Kidney epithelial cell (primary cell): ENCODE data around the gene GHDC. TPM values are rescaled to one million over a fixed set of nuclear protein-coding genes. Genes with fewer than 3 reads are reported as not detected.
"Not testable (repeated sequence)": the region's sequence is repeated elsewhere in the genome, so short reads cannot be mapped to it uniquely, and the experiment has no call there.

ENCODE experiments used
- DNase-seq: peaks from one replicate; pipeline ENCODE4 v3.0.0-alpha.2; 2010; ENCODE audit warnings: low read depth
- H3K27me3 ChIP-seq: 2 replicates; pipeline ENCODE4 v1.6.0; 2011; ENCODE audit warnings: low read length; ENCODE audit not compliant: control insufficient read depth, insufficient read depth
- H3K36me3 ChIP-seq: 2 replicates; pipeline ENCODE4 v1.5.1; 2011; ENCODE audit warnings: low read length; ENCODE audit not compliant: control insufficient read depth, insufficient read depth
- H3K4me3 ChIP-seq: 2 replicates; pipeline ENCODE4 v1.5.1; 2011; ENCODE audit warnings: low read depth, mild to moderate bottlenecking, control low read depth, low read length
- total RNA-seq: library from RNA; depleted of rRNA; stranded (reverse); fragments of >200 nt; gene quantifications from 2 replicates; pipeline ENCODE4 v1.2.3, GENCODE V29; 2015
- TF ChIP-seq, protein P1 (sequence below): IDR thresholded peaks from 2 replicates; pipeline ENCODE4 v1.5.1; 2011; ENCODE audit warnings: mild to moderate bottlenecking, moderate library complexity, low read length, control low read depth, inconsistent platforms; ENCODE audit not compliant: insufficient read depth, poor library complexity, severe bottlenecking

The GHDC gene
- total RNA-seq, 1 donor from 2014 or later = 45.8 TPM

DNA sequence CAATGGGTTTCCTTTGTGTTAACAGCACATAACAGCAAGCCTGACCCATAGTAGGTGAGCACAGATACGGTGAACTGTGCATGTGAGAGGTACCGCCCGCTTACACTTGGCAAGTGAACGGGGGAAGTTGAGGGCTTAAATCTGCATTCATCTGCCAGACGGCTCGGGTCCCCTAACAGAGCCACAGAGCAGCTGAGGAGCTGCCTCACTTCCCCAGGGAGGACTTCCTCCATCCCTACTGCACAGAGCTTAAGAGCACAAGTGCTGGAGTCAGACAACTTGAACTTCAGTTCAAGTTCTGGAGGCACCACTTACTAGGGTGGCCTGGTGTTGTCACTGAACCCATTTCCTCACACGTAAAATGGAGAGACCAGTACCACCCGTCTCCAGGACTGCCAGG is 52.9 kb downstream of the GHDC start:
- DNase-seq = no peak
- Histone ChIP-seq H3K36me3 (no peaks in the 10 kb centered on the region), H3K4me3 (no peak overlapping the region), H3K27me3 (no peaks in the 10 kb centered on the region)
- TF ChIP-seq, protein P1, sequence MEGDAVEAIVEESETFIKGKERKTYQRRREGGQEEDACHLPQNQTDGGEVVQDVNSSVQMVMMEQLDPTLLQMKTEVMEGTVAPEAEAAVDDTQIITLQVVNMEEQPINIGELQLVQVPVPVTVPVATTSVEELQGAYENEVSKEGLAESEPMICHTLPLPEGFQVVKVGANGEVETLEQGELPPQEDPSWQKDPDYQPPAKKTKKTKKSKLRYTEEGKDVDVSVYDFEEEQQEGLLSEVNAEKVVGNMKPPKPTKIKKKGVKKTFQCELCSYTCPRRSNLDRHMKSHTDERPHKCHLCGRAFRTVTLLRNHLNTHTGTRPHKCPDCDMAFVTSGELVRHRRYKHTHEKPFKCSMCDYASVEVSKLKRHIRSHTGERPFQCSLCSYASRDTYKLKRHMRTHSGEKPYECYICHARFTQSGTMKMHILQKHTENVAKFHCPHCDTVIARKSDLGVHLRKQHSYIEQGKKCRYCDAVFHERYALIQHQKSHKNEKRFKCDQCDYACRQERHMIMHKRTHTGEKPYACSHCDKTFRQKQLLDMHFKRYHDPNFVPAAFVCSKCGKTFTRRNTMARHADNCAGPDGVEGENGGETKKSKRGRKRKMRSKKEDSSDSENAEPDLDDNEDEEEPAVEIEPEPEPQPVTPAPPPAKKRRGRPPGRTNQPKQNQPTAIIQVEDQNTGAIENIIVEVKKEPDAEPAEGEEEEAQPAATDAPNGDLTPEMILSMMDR = no peak

DNA sequence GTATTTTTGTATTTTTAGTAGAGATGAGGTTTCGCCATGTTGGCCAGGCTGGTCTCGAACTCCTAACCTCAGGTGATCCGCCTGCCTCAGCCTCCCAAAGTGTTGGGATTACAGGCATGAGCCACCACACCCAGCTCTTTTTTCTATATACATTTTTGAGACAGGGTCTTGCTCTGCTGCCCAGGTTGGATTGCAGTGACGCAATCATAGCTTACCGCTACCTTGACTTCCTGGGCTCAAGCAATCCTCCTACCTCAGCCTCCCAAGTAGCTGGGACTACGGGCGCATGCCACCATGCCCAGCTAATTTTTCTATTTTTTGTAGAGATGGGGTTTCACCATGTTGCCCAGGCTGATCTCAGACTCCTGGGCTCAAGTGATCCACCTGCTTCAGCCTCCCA is 53.6 kb downstream of the GHDC start:
- not testable (repeated sequence) for H3K27me3 ChIP-seq, H3K36me3 ChIP-seq, H3K4me3 ChIP-seq, DNase-seq

Other genes with a start within 250 kb of the GHDC start
- 58.5 and 65.1 TPM in 2 replicates for gene CNP, start 227.7 kb downstream of the GHDC start, total RNA-seq
- 68.0 and 73.5 TPM in 2 replicates for gene DNAJC7, start 177.1 kb downstream of the GHDC start, total RNA-seq
- 74.4 and 77.8 TPM in 2 replicates for gene NKIRAS2, start 174.4 kb downstream of the GHDC start, total RNA-seq
- gene C17orf113, start 143.9 kb downstream of the GHDC start, total RNA-seq = 0.34 and 0.75 TPM in 2 replicates
- 0.04 and 0.34 TPM in 2 replicates for gene ZNF385C, start 96.0 kb downstream of the GHDC start, total RNA-seq
- 10.0 and 14.7 TPM in 2 replicates for gene DHX58, start 81.8 kb downstream of the GHDC start, total RNA-seq
- gene KAT2A, start 73.1 kb downstream of the GHDC start, total RNA-seq = 22.2 and 32.4 TPM in 2 replicates
- not detected in 2 replicates for gene HSPB9, start 71.7 kb downstream of the GHDC start, total RNA-seq
- 142 and 195 TPM in 2 replicates for gene RAB5C, start 39.5 kb downstream of the GHDC start, total RNA-seq
- gene KCNH4, start 13.4 kb downstream of the GHDC start, total RNA-seq = 0.14 TPM in 1 of 2 replicates, not detected in the other
- not detected in 2 replicates for gene HCRT, start 9.0 kb downstream of the GHDC start, total RNA-seq
- 27.5 and 29.6 TPM in 2 replicates for gene STAT5B, start 81.9 kb upstream of the GHDC start, total RNA-seq
- gene STAT5A, start 94.0 kb upstream of the GHDC start, total RNA-seq = 11.4 and 24.4 TPM in 2 replicates
- gene STAT3, start 193.9 kb upstream of the GHDC start, total RNA-seq = 74.9 and 80.8 TPM in 2 replicates
- 58.5 and 70.2 TPM in 2 replicates for gene CAVIN1, start 228.8 kb upstream of the GHDC start, total RNA-seq